MM.1S (cell line): Measurements from ENCODE around the gene NR4A2.
"Not testable (repeated sequence)": the region's sequence is repeated elsewhere in the genome, so short reads cannot be mapped to it uniquely, and the experiment has no call there.

Experiments used
- DNase-seq: peaks from one replicate; pipeline ENCODE4 v3.0.0-alpha.2; 2015
- H2AFZ ChIP-seq: fragments of 300-600 bp; sonication (generic); 2 replicates; pipeline ENCODE4 v1.6.0; 2016; ENCODE audit warnings: antibody characterized with exemption, low read length
- H3F3A ChIP-seq: fragments of 300-600 bp; sonication (generic); 2 replicates; pipeline ENCODE4 v1.6.1; 2016; ENCODE audit warnings: mild to moderate bottlenecking, antibody characterized with exemption, low read length, moderate library complexity, mixed read lengths; ENCODE audit not compliant: insufficient read depth
- H3K27ac ChIP-seq: fragments of 300-600 bp; sonication (generic); 2 replicates; pipeline ENCODE4 v1.5.1; 2016; ENCODE audit warnings: mild to moderate bottlenecking, low read length
- H3K27me3 ChIP-seq: fragments of 300-600 bp; sonication (generic); replicated peaks from 2 replicates; pipeline ENCODE4 v1.6.0; 2016; ENCODE audit warnings: low read length; ENCODE audit not compliant: insufficient read depth
- H3K36me3 ChIP-seq: fragments of 300-600 bp; sonication (generic); replicated peaks from 2 replicates; pipeline ENCODE4 v1.6.1; 2016; ENCODE audit warnings: mild to moderate bottlenecking, low read length, mixed read lengths; ENCODE audit not compliant: insufficient read depth
- H3K4me1 ChIP-seq: fragments of 300-600 bp; sonication (generic); 2 replicates; pipeline ENCODE4 v1.6.1; 2016; ENCODE audit warnings: low read length, mixed read lengths
- H3K4me2 ChIP-seq: fragments of 300-600 bp; sonication (generic); 2 replicates; pipeline ENCODE4 v1.6.0; 2016; ENCODE audit warnings: low read depth, low read length
- H3K4me3 ChIP-seq: fragments of 300-600 bp; sonication (generic); 2 replicates; pipeline ENCODE4 v1.5.1; 2016; ENCODE audit warnings: low read length, mixed read lengths
- H3K79me2 ChIP-seq: fragments of 300-600 bp; sonication (generic); 2 replicates; pipeline ENCODE4 v1.6.1; 2016; ENCODE audit warnings: mixed run types, low read length, mixed read lengths
- H3K9ac ChIP-seq: fragments of 300-600 bp; sonication (generic); 2 replicates; pipeline ENCODE4 v1.6.1; 2016; ENCODE audit warnings: low read length, mixed read lengths
- H3K9me2 ChIP-seq: fragments of 300-600 bp; sonication (generic); replicated peaks from 2 replicates; pipeline ENCODE4 v1.6.1; 2016; ENCODE audit warnings: mild to moderate bottlenecking, low read length, mixed read lengths; ENCODE audit not compliant: insufficient read depth
- H3K9me3 ChIP-seq: fragments of 300-600 bp; sonication (generic); replicated peaks from 2 replicates; pipeline ENCODE4 v1.6.1; 2016; ENCODE audit warnings: mild to moderate bottlenecking, low read length, mixed read lengths; ENCODE audit not compliant: insufficient read depth
- H4K20me1 ChIP-seq: fragments of 300-600 bp; sonication (generic); 2 replicates; pipeline ENCODE4 v1.6.1; 2016; ENCODE audit warnings: mild to moderate bottlenecking, low read length, moderate library complexity, mixed read lengths; ENCODE audit not compliant: insufficient read depth
- EZH2 ChIP-seq: fragments of 300-600 bp; sonication (generic); optimal IDR thresholded peaks from 2 replicates; pipeline ENCODE3; 2017; ENCODE audit warnings: low read depth, mild to moderate bottlenecking, antibody characterized with exemption, low read length, mixed read lengths
- EZH2phosphoT487 ChIP-seq: fragments of 300-600 bp; sonication (generic); IDR thresholded peaks from 2 replicates; pipeline ENCODE4 v1.6.1; 2018; ENCODE audit warnings: antibody characterized with exemption, low read length
- TF ChIP-seq, protein P1 (sequence below): fragments of 300-600 bp; sonication (generic); IDR thresholded peaks from 2 replicates; pipeline ENCODE4 v1.5.1; 2016; ENCODE audit warnings: antibody characterized with exemption, low read length, mixed read lengths

The NR4A2 gene

DNA sequence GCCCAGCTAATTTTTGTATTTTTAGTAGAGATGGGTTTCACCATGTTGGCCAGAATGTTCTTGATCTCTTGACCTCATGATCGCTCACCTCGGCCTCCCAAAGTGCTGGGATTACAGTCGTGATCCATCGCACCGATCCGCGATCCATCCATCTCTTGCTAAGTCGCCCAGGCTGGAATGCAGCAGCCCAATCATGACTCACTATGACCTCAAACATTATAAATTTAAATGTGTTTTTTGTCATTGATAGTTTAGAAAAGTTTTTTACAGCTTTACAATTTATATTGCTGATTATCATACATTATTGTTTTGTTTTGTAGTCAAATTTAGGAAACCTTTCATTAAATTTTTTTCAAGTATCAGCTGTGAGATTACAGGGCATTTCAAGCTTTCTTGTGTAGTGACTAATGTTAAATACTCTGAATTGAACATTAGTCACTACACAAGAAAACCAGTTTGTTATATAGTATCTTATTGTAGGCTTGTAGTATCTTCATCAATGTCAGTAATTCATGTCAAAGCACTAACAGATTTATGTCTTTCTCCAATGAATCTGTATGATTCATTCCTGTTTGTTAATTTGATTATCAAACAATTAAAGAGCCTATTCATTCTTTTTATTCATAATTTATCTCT lies 37.5 kb downstream of the NR4A2 start:
- Histone ChIP-seq H3K4me2 (no peak overlapping the region), H3K79me2 (no peaks in the 10 kb centered on the region), H3F3A (no peaks in the 10 kb centered on the region), H3K27ac (no peak overlapping the region), H3K9ac (no peak overlapping the region), H3K36me3 (no peaks in the 10 kb centered on the region), H3K9me2 (no peaks in the 10 kb centered on the region), H4K20me1 (no peaks in the 10 kb centered on the region), H3K27me3 (no peaks in the 10 kb centered on the region), H3K4me1 (no peaks in the 10 kb centered on the region), H3K4me3 (no peak overlapping the region), H3K9me3 (no peaks in the 10 kb centered on the region), H2AFZ (no peak overlapping the region)
- TF ChIP-seq EZH2 (no peak), EZH2phosphoT487 (no peak)
- TF ChIP-seq, protein P1, sequence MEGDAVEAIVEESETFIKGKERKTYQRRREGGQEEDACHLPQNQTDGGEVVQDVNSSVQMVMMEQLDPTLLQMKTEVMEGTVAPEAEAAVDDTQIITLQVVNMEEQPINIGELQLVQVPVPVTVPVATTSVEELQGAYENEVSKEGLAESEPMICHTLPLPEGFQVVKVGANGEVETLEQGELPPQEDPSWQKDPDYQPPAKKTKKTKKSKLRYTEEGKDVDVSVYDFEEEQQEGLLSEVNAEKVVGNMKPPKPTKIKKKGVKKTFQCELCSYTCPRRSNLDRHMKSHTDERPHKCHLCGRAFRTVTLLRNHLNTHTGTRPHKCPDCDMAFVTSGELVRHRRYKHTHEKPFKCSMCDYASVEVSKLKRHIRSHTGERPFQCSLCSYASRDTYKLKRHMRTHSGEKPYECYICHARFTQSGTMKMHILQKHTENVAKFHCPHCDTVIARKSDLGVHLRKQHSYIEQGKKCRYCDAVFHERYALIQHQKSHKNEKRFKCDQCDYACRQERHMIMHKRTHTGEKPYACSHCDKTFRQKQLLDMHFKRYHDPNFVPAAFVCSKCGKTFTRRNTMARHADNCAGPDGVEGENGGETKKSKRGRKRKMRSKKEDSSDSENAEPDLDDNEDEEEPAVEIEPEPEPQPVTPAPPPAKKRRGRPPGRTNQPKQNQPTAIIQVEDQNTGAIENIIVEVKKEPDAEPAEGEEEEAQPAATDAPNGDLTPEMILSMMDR: no peak
- DNase-seq: no peak

DNA sequence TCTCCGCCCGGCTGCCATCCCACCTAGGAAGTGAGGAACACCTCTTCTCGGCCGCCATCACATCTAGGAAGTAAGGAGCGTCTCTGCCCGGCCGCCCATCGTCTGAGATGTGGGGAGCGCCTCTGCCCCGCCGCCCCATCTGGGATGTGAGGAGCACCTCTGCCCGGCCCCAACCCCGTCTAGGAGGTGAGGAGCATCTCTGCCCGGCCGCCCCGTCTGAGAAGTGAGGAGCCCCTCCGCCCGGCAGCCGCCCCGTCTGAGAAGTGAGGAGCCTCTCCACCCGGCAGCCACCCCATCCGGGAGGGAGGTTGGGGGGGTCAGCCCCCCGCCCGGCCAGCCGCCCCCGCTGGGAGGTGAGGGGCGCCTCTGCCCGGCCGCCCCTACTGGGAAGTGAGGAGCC lies 39.1 kb downstream of the NR4A2 start:
- not testable (repeated sequence) for H4K20me1 ChIP-seq, H3K36me3 ChIP-seq, H3K4me1 ChIP-seq, H3K4me2 ChIP-seq, H3K9me2 ChIP-seq, H3K79me2 ChIP-seq, H3K27me3 ChIP-seq, H3K9me3 ChIP-seq, H3K4me3 ChIP-seq, H2AFZ ChIP-seq, H3F3A ChIP-seq, H3K9ac ChIP-seq, H3K27ac ChIP-seq, DNase-seq

DNA sequence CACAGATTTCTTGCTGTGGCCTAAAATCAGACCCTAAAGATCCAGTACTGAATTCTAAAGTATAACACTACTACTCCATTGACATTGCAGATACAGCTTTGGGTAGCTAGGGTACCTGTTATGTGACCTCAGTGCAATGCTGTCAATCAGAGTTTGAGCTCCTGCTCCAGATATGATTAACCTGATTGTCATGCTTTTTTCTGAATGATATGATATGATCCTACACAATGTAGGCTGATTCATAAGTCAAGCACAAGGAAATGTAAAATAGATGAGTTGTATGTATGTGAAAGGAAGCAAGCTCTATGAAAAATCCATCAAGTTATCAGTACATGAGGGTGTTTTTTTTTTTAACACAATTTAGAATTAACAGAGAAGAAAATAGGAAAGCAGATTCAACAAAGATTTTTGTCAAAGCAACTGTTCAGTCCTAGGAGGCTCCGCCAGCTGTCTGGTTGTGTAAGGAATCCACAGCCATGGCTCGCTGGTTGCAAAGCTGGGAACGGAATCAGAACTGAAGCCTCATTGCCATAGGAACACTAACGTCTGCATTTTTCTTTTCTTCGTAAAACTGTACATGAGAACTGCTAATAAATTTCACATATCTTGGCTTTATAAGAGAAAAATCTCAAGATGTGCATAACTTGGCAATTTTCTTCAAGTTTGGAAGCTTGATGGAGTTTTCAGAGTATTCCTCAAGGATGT lies 52.9 kb downstream of the NR4A2 start:
- no peaks in the 10 kb centered on the region for H3K36me3 ChIP-seq
- no peak overlapping the region for H3K4me3 ChIP-seq
- H3K79me2 ChIP-seq: no peaks in the 10 kb centered on the region
- no peaks in the 10 kb centered on the region for H3K9me2 ChIP-seq
- H3K27ac ChIP-seq: no peak overlapping the region
- TF ChIP-seq EZH2phosphoT487: no peak
- TF ChIP-seq, protein P1: no peak
- TF ChIP-seq EZH2: no peak
- DNase-seq: no peak
- no peaks in the 10 kb centered on the region for H3K27me3 ChIP-seq
- H3K9ac ChIP-seq: no peak overlapping the region
- H3K9me3 ChIP-seq: no peaks in the 10 kb centered on the region
- no peaks in the 10 kb centered on the region for H4K20me1 ChIP-seq
- no peaks in the 10 kb centered on the region for H3F3A ChIP-seq
- no peaks in the 10 kb centered on the region for H3K4me1 ChIP-seq
- H3K4me2 ChIP-seq: no peak overlapping the region
- no peak overlapping the region for H2AFZ ChIP-seq
